Neural crest cell (in vitro differentiated cells): ENCODE measurements around the gene SCNM1. TPM values are rescaled to one million over a fixed set of nuclear protein-coding genes. Genes with fewer than 3 reads are reported as not detected.

Source experiments
- DNase-seq: peaks from one replicate; pipeline ENCODE4 v3.0.0; 2021; ENCODE audit warnings: low read depth, mixed read lengths, low spot score
- H3K27ac Mint-ChIP-seq: one replicate; pipeline ENCODE4 v1.8.0; 2021; ENCODE audit warnings: mild to moderate bottlenecking, mixed read lengths; ENCODE audit not compliant: unreplicated experiment
- H3K27me3 Mint-ChIP-seq: 2 replicates; pipeline ENCODE4 v1.8.0; 2021; ENCODE audit warnings: low read depth, mild to moderate bottlenecking, mixed read lengths
- H3K36me3 Mint-ChIP-seq: 2 replicates; pipeline ENCODE4 v1.8.0; 2021; ENCODE audit warnings: low read depth, mild to moderate bottlenecking, mixed read lengths
- H3K4me1 Mint-ChIP-seq: 2 replicates; pipeline ENCODE4 v1.8.0; 2021; ENCODE audit warnings: mixed read lengths
- H3K4me3 Mint-ChIP-seq: one replicate; pipeline ENCODE4 v1.8.0; 2021; ENCODE audit warnings: mild to moderate bottlenecking, mixed read lengths
- H3K9me3 Mint-ChIP-seq: 2 replicates; pipeline ENCODE4 v1.8.0; 2021; ENCODE audit warnings: mixed read lengths
- total RNA-seq: library from RNA; stranded (reverse); gene quantifications from 2 replicates; pipeline ENCODE4 v1.2.1, GENCODE V29; 2021
- TF ChIP-seq, protein P1 (sequence below): fragments of 200-600 bp; sonication (generic); conservative IDR thresholded peaks from 2 replicates; pipeline ENCODE4 v1.5.0; 2021; ENCODE audit warnings: antibody characterized with exemption, mild to moderate bottlenecking

SCNM1 gene
- total RNA-seq, 1 donor from 2014 or later: 48.7 TPM

DNA sequence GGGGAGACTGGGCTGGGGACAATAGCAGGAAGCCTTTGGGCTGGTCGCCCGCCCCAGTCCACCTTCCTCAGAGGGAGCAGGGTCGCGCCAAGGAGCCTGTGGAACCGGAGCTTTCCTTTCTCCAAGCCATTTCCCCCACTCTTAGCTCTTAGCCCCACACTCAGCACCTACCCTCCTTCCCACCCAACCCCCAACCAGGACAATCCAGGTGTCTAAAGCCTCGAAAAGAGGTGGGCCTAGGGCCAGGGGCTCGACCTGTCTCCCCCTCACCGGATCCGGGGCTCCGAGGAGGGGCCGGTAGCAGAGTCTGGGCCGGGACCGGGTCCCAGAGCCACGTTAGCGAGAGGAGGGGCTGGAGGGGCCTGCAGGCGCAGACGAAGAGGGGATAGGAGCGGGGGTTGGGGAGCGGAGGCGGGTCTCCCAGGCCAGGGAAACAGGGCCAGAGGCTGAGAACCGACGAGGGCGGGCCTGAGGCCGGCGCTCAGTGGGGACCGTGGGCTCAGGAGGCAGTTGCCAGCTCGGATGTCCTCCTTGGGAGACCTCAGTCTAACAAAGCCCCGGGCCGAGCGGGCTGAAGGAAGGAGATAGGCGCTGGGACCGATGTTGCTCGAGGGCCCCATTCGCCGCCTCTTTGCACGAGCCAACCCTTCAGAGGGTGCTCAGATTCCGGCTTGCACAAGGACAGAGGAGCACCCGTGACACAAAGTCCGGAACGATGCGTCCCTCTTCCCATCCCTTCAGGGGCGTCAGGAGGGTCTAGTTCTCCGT is 20.5 kb upstream of the SCNM1 start:
- DNase-seq: peak; percentile 30
- H3K9me3 Mint-ChIP-seq: no peaks in the 10 kb centered on the region
- no peaks in the 10 kb centered on the region for H3K36me3 Mint-ChIP-seq
- TF ChIP-seq, protein P1, sequence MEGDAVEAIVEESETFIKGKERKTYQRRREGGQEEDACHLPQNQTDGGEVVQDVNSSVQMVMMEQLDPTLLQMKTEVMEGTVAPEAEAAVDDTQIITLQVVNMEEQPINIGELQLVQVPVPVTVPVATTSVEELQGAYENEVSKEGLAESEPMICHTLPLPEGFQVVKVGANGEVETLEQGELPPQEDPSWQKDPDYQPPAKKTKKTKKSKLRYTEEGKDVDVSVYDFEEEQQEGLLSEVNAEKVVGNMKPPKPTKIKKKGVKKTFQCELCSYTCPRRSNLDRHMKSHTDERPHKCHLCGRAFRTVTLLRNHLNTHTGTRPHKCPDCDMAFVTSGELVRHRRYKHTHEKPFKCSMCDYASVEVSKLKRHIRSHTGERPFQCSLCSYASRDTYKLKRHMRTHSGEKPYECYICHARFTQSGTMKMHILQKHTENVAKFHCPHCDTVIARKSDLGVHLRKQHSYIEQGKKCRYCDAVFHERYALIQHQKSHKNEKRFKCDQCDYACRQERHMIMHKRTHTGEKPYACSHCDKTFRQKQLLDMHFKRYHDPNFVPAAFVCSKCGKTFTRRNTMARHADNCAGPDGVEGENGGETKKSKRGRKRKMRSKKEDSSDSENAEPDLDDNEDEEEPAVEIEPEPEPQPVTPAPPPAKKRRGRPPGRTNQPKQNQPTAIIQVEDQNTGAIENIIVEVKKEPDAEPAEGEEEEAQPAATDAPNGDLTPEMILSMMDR: no peak
- peaks cover 3% of the 10 kb centered on the region for H3K27me3 Mint-ChIP-seq
- peaks cover 34% of the 10 kb centered on the region for H3K4me1 Mint-ChIP-seq
- no peak overlapping the region for H3K27ac Mint-ChIP-seq
- H3K4me3 Mint-ChIP-seq: peak overlapping the region; percentile 88

DNA sequence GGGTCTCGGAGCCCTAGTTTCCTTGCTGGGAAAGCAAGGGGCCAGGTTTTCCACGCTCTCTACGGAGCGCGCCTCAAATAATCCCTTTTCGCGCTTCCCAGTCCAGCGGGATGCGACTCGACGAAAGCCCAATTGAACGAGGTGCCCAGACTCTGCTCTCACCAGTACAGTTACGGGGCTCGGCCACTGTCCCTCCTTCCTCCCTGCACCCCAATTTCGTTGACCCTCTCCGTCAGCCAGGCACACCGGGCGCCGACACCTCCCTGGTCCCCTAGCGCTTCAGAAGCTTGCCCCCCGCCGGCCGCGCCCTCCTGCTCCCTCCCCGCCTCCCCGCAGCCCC is 19.9 kb upstream of the SCNM1 start:
- peak overlapping the region; percentile 88 for H3K4me3 Mint-ChIP-seq
- TF ChIP-seq, protein P1: no peak
- H3K4me1 Mint-ChIP-seq: peaks cover 37% of the 10 kb centered on the region
- no peak for DNase-seq
- peaks cover 3% of the 10 kb centered on the region for H3K27me3 Mint-ChIP-seq
- H3K9me3 Mint-ChIP-seq: no peaks in the 10 kb centered on the region
- no peaks in the 10 kb centered on the region for H3K36me3 Mint-ChIP-seq
- H3K27ac Mint-ChIP-seq: no peak overlapping the region

DNA sequence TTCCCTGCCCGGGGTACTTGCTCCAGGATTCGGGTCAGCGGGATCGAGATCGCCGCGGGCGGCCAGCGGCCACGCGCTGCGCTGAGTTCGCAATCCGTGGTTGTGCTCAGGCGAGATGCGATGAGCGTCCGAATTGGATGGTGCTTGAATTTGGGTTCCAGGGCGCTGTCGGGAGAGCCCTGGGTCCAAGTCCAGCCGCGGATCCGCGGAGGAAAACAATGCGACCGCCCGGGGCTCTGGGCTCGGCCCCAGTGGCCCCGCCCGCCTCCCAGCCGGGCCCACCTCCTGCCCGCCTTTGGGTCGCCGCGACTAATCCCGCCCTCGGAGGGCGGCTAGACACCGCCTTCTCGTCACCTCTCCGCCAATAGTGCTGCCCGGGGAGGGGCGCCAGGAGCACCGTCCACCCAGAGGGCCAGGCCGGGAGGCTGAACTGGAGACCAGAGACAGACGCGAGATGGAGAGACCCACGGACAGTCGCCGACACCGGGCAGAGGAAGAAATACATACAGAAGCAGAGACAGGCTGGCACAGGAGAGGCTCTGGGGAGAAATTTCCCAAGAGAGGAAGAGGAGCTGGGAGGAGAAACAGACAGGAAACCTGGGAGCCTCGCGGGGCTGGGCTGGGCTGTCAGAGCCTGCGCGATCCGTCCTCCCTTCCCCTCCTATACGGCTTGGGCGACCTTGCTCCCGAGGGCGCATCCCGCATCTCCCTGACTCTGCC is 19.4 kb upstream of the SCNM1 start, which contains the start of gene SEMA6C:
SEMA6C (minus strand) TSS at position 220 of the 720 bp plus-strand sequence. CDS start 4,010 bp downstream, outside the sequence.
- Mint-ChIP-seq H3K9me3 (no peaks in the 10 kb centered on the region), H3K4me3 (peak within 1 kb of the TSS; percentile 88), H3K4me1 (peaks cover 38% of the 10 kb centered on the region), H3K27me3 (peaks cover 3% of the 10 kb centered on the region), H3K36me3 (no peaks in the 10 kb centered on the region), H3K27ac (no peak within 1 kb of the TSS)
- TF ChIP-seq, protein P1: no peak
- DNase-seq: peak; percentile 80

DNA sequence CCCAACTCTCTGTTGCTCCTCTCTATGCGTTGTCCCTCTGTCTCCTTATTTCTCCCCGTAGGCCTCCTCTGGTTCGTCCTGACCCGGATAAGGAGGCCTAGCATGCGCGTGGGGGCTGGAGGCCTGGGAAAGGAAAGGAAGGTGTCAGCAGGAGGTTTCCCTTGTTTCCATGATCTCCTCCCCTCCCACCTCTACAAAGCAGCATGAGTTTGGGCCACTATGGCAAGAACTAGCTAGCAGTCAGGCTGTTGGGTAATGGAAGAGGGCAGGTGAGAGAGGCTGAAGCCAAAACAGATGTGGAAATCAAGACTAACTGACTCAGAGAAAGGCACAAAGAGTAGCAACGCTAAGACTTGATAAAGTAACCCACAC is 18.8 kb upstream of the SCNM1 start:
- peak overlapping the region; percentile 88 for H3K4me3 Mint-ChIP-seq
- TF ChIP-seq, protein P1: no peak
- H3K36me3 Mint-ChIP-seq: no peaks in the 10 kb centered on the region
- peaks cover 3% of the 10 kb centered on the region for H3K27me3 Mint-ChIP-seq
- H3K9me3 Mint-ChIP-seq: no peaks in the 10 kb centered on the region
- no peak for DNase-seq
- no peak overlapping the region for H3K27ac Mint-ChIP-seq
- peaks cover 38% of the 10 kb centered on the region for H3K4me1 Mint-ChIP-seq

DNA sequence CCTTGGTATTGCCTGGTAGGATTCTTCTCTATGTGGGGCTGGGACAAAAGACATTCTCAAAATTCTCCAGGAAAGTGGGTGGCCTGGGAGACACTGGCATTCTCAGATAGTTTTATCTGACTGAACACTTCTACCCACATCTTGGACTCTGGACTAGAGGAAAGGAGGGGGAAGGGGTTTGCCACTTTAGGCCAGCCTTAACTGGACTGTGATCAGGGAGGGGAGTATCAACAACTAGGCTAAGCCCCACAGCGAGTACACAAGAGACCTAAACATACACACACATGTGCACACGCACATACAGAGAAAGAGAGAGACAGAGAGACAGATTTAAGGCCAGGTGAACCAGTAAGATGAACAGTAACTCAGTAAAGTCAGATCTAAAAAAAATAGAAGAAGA is 18.3 kb upstream of the SCNM1 start:
- TF ChIP-seq, protein P1: no peak
- Mint-ChIP-seq H3K27me3 (peaks cover 3% of the 10 kb centered on the region), H3K4me3 (peak overlapping the region; percentile 88), H3K36me3 (no peaks in the 10 kb centered on the region), H3K27ac (no peak overlapping the region), H3K4me1 (peaks cover 38% of the 10 kb centered on the region), H3K9me3 (no peaks in the 10 kb centered on the region)
- DNase-seq: no peak
